Measurements from ENCODE around the gene GSK3A.
"Not testable (repeated sequence)": the region's sequence is repeated elsewhere in the genome, so short reads cannot be mapped to it uniquely, and the experiment has no call there.

Gene GSK3A

DNA sequence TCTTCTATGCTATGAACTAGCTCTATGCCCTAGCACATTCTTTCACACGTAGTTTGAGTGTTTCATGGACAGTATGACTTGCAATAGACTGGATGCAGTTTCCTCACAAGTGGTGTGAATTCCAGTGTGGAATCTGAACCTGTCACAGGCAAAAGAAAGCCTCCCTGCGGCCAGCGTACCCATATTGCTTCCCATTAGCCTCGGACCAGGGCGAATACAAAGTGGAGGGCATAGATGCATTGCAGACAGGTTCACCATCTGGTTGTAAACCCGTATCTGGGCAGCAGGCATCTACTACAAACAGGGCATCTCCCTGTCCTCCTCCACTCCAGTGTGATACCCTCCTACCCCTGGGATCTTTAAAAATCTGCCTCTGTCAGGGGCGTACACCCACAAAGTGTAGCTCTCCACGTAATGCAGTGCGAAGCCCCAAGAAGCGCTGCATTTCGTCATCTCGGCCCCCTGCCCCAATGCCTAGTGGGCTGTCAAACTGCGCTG is 25.3 kb upstream of the GSK3A start:
- FAIRE-seq: no peak

DNA sequence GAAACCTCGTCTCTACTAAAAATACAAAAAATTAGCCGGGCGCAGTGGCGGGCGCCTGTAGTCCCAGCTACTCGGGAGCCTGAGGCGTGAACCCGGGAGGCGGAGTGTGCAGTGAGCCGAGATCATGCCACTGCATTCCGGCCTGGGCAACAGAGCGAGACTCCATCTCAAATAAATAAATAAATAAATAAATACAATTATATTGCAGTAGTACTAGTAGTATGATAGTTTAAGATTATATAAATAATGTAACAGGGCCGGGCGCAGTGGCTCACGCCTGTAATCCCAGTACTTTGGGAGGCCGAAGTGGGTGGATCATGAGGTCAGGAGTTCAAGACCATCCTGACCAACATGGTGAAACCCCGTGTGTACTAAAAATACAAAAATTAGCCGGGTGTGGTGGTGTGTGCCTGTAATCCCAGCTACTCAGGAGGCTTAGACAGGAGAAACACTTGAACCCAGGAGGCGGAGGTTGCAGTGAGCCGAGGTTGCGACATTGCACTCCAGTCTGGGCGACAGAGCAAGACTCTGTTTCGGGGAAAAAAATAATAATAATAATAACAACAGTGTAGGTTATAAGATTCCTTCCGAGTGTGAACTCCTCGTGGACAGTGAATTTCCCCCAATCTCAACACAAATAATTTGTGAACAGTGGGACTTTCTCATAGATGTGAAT is 24.7 kb upstream of the GSK3A start:
- not testable (repeated sequence) for FAIRE-seq

DNA sequence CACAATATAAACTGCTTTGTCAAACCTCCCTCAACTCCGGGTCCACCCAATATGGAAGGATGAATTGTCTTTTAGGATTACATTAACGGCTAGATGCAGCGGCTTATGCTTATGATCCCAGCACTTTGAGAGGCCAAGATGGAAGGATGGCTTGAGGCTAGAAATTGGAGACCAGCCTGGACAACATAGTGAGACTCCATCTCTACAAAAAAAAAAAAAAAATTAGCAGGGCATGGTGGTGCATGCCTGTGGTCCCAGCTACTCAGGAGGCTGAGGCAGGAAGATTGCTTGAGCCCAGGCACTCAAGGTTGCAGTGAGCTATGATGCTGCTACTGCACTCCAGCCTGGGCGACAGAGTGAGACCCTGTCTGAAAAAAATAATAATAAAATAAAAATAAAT is 23.7 kb upstream of the GSK3A start:
- FAIRE-seq: not testable (repeated sequence)

DNA sequence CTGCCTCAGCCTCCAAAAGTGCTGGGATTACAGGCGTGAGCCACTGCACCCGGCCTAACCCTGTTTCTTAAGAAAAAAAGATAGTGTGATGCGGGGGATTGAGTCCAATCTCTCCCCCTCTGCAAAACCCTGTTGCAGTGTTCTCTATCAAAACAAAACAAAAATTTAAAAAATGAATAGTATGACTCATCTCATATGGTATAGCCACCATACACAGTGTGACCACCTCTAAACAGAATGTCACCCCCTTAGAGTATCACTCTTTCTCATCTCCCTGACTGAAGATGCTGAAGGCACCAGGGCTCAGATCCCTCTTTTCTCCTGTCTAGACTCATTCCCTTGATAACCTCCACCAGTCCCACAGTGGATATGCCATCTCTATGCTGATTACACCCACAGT is 19.4 kb upstream of the GSK3A start:
- no peak for FAIRE-seq

DNA sequence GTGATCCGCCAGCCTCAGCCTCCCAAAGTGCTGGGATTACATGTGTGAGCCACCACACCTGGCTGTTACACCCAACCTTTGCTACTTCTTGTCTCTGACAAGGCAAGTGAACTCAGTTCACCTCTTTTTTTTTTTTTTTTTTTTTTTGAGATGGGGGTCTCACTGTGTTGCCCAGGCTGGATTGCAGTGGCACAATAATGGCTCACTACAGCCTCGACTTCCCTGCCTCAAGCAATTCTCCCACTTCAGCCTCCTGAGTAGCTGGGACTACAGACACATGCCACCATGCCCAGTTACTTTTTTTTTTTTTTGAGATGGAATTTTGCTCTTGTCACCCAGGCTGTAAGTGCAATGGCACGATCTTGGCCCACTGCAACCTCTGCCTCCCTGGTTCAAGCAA is 15.4 kb upstream of the GSK3A start:
- not testable (repeated sequence) for FAIRE-seq

DNA sequence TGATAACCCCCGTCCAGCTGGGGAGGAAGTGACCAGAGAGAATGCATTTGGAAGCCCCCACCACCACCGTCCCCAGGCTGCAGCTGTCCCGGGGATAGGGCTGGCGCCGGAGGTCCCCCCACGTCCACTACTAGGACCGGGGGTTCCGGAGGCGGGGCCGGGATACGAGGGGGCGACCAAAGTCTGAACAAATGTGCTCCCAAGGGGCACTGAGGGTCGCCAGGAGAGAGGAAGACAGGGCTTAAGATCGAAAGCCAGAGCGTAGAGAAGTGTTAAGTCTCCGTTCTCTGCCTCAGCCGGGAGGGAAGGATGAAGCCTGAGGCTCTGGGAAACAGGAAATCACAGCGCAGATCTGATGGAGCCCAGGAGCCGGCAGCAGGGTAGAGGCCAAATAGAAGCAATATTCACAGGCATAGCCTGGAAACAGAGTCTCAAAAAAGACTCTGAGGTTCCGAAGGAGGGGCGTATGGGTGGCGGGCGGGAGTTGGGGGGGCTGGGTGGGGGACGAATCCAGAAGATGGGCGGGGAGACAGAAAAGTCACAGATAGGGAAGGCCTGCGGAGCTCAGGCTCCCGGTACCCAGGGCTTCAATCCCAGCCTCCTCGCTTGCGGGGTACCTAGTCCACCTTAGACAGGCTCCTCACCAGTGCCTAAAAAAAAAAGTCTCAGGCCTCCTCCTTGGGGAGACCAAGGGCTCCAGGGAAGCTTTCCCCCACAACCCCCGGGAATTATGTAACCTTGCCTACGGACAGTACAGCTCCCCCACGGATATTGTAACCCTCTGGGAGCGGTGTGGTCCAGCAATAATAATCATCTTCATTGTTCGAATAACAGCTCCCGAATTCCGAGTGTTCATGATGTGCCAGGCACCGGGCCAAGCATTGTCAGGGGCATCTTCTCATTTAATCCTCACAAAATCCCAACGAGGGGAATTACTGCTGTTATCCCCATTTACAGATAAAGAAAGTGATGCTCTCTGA is 13.7 kb upstream of the GSK3A start:
- no peak for FAIRE-seq

DNA sequence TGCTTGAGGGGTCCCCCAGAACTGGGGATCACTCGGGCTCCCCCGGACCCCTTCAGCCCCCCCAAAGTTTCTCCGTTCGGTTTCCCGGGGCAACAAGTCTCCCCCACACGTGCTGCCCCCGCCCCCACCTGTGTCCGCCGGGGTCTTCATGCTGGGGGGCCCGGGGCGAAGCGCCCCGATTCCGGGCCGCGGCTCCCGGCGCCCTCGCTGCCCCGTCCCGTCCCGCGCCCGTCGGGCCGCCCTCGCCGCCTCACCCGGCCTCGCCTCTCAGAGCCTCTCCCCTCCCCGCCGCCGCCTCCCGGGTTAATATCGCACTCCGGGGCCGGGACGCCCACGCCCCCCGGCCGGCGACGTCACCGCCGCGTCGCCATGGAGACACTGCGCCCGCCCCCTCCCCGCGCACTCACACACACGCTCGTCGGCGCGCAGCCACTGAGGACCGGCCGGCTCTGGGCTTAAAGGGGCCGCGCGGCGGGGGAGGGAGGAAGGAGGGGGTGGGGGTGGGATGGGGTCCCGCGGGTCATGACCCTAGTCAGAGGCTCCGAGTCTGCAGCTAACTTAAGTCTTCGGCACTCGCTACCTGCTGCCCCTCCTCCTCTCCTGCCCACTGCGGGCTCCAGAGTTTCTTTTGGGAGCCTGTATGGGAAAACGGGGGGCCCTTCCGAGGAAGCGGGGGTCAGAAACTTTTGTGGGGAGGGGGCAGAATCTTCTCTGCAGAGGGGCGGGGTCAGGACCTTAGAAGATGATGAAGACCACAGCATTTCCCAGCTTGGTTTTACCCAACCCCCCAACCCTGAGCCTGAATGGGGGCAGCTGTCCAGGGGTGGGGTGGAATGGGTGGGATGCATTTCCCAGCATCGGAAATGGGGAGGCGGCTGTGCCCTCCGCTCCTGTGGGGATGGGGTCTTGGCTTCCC is 12.7 kb upstream of the GSK3A start, which contains the start of gene ERF:
Gene ERF (minus strand): TSS at position 279 of the 916 bp plus-strand sequence. CDS start 129 bp downstream, at position 150.
- FAIRE-seq: no peak

DNA sequence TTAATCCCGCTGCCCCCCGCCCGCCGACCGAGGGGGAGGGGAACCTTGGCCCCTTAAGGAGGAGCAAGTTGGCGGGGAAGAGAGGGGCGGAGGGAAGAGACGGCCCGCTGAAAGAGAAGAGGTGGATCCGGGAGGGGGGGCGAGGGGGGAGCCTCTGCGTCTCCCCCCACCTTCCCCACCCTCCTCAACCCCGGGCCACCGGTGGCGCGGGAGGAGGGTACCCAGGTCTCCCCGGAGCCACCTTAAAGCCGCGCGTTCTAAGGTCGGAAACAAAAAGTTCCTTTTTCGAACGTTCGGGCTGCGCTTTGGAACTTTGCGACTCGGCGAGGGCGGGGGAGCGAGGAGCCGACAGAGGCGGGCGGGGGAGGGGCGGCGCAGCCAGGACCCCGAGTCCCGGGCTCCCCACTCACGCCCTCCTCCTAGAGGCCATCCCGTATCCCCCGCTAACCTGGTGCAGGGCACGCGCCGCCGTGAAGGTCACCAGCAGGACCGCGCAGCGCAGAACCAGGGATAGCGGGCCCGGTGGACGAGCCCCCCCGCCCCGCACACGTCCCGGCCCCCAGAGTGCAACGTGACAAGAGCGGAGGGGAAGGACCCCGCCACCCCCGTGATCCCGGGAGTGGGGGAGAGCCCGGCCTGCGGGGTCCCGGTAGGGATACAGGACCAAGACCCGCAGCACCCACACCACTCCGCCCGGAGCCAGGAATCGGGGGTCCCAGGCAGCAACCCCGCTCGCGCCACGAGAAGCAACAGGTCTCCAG is 11.9 kb upstream of the GSK3A start:
- FAIRE-seq: no peak

DNA sequence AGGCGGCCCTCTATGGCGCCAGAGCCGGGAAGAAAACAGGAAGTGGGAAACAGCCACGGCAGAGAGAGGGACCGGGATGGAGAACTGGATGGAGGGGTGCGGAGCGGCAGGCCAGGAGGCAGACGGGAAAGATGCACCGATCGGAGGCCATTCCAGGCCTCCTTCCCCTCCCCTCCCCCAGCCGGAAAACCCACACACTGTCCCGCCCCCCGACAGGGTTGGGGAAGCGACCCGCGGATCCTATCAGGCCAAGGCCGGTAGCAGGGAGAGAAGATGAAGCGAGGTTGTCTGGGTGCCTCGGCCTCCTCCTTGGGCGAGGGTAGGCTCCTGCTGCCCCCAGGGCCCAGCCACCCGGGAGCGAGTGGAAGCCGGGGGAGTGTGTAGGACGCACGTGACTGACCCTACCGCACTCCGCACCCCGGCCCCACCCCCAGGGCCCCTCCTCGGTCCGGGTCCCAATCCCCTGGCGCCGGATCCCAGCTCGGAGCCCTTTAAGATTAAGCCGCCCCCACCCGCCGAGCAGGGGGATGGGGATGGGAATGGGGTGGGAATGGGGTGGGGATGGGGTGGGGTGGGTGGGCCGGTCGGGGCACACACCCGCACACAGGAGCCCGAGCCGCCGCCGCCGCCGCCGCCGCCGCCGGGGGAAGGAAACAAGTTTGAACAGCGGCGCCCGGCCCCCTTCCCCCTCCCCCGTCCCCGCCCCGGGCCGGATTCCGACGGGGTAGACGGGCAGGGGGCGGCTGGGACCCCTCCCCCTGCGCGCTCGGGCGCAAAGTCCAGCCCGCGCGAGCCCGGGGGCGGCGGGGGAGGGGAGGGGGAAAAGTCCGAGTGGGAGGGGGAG is 11.1 kb upstream of the GSK3A start:
- FAIRE-seq: no peak

DNA sequence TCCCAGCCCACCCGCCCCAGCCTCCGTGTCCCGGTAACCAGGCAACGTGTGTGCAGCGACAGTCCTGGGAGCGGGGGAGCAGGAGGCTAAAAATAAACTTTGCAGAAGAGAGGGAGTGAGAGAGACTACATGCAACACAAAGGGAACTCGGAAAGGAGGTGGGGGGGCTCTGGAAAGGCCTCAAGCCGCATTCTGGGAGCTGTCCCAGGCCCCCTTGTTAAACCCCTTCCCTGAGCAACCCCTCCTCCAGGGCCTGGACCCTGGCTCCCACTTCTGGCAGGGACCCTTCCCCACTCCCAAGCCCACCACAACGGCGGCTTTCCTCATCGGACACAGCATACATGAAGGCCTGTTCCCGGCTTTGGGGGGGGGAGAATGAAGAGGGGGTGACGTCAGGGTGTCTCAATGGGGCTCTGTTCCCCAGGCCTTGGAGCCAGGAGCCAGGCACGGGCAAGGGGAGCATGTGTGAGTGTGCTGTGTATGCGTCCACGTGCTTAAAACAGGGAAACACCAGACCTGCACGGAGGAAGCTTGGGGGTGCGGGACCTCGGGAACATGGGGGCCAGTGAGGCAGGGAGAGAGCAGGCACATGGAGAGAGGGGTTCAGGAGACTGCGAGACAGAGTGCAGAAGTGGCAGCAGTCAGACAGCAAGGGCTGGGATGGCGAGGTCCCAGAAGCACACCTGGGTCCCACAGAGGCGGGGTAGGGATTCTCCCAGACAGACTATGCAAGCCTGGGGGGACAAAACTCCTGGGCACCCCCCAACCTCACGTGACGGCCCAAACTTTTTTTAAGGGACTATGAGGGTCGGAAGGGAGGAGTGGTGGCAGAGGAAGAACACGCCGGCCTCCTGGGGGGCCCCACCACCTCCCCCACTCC is 10.2 kb upstream of the GSK3A start:
- FAIRE-seq: no peak

DNA sequence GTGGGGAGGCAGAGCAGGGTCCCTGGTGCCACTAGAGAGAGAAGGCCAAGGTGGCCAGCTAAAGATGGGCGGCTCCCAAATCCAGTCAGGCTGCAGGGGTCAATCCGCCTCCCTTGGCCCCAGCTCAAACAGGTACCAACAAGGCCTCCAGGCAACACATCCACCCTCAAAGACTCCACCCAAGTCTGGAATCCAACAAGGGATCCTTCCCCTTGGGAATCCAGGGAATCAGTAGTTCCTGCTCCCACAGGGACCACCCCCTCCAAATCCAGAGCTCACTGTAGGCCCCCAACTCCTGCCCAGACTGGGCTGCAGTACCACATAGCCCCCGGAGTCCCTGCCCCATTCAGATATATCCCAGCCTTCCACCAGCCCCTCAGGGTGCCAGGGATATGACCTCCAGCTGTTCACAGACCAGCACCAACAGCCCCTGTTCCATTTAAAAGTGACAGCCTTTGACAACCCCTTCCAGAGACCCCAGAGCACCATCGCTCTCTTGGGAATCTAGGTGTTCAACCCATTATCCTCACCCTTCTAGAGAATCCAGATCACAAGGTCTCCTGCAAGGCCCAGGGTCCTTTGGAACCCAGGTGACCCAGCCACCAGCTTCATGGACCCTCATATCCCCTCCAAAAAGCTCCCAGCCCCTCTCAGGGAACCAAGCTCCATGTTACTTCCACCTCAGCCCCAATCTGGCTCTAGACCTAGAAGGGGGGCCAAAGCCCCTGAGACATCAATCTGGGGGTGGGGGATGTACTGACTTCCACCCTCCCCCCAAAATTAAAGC is 9.4 kb upstream of the GSK3A start:
- FAIRE-seq: no peak

DNA sequence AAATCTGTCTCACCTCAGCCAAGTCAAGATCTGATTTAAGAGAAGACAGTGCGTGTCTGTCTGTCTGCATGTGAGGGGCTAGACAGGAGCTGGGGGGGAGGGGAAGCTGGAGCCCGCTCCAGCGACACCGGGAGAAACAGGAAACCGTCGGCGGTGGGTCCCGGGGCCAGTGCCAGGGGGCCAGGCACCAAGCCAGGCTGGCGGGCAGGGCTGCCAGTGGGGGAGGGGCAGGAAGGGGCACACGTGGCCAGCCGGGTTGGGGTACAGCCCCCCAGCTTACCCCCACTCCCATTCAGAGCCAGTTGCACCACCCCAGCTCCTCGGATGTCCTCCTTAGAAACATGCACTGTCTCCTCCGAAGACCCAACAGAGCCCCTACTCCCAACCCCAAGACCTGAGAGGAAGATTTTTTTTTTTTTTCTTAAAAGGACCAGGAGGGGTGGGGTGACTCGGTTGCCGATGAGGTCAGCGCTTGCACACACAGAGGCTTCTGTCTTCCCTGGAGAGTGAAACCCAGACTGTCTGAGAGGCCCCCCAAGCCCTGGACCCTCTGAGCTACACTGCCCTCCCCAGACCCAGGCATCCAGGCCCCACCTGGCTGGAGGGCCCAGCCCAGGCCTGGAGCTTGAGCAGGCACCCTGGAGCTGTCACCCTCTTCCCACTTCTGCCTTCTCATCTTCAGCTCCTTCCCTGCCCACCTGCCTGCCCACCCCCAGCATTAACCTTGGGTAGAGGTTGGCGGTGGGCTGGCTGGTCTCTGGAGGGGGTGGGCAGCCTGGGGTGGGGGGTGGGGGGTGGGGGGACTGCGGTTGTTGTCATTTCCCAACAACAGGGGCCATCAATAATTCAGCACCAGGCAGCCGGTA is 8.5 kb upstream of the GSK3A start:
- no peak for FAIRE-seq

DNA sequence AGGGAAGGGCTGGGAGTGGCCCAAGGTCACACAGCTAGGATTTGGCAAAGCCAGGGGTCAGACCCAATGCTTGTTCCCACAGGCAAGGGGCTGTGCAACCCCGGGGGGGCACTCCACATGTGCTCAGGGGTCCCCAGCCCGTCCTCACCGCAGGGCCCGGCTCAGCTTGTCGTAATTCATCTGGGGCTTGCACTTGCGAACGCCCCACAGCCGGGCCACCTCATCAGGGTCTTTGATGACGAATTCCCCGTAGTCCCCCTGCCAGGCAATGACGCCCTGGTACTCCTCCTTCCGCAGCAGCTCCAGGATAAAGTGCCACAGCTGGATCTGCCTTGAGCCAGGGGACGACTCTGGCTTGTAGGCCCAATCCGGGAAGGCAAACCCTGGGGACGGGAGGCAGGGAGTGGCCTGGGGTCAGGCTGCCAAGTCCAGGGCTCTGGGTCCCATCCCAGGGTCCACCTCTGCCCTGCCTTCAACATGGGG is 7.8 kb upstream of the GSK3A start:
- no peak for FAIRE-seq

DNA sequence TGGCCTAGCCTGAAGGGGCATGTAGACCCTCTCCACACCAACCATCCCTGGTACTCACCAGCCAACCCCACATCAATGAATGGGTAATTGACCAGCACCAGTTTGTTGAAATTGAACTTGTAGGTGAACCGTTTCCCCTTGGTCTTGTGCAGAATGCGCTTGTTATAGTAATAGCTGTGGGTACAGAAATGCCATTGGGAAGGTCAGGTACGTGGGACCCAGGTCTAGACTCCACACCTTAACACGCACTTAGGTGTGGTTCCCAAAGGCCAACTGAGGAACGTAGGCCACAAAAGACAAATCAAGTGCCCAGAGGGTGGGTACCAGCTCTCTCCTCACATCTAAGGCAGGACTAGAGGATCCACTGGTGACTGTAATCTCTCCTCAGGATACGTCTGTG is 7.4 kb upstream of the GSK3A start:
- no peak for FAIRE-seq

DNA sequence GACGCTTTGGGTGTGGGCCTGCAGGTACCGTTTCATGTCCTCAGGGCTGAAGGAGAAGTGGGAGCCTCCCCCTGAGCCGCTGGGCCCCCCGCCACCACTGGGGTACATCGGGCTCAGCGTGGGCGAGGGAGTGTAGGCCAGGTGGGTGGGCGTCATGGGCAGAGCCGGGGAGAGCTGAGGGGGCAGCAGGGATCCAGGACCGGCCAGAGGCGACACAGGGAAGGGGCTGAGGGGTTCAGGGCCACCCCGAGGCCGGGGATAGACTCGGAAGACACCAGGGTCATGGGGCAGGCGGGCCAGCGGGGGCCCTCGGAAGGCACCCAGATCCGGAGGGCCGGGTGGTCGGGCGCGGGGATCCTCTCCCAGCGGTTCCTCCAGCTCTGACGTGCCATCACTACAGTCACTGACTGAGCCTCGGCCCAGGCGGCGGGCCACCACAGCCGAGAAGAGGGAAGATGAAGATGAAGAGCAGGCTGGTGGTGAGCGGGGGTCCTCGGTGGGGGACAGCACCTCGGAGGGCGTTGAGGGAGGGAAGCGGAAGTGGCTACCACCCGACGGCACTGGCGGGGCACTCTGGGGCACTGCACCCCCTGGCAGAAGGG is 6.8 kb upstream of the GSK3A start:
- no peak for FAIRE-seq

DNA sequence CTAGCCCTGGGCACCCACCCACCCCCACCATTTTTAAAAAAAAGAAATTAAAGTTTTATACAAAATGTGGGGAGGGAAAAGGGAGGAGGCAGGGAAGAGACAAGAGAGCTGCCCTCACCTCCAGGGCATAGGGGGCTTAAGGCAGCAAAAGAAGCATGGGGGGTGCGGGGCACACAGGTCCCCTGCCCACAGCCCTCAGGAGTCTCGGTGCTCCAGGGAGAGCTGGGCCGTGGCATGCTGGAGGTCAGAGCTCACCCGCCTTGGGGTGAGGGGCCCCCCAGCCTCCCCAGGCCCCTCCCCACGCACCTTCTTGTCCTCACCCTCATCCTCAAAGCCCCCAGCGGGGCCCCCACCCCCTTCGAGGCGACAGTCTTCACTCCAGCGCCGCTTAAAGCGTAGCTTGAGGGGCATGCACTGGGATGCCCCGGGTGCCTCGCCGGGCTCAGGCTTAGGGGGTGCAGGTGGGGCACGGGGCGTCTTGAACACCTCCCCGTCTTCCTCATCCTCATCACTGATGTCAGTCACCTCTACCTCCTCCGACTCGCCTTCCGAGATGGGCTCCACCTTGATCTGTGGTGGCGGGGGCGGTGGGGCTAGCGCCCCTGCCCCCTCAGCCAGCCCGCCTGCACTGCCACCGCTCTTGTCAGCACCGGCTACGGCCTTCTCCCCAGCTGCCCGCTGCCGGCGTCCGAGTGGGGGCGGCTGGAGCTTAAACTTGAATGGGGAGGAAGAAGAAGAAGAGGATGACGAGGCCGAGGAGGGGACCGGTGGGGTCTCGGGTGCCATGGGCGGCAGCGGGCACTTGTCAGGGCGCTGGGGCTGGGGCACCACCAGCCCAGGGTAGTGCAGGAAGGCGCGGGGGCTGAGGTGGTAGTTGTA is 6.1 kb upstream of the GSK3A start:
- no peak for FAIRE-seq
